OCI-LY1 (cell line): ENCODE measurements around the gene DEAF1.

Experiments
- CTCF ChIP-seq: fragments of 200-600 bp; sonication (generic), shearing (Covaris generic); IDR thresholded peaks from 2 replicates; pipeline ENCODE4 v1.5.1; 2017; ENCODE audit warnings: mild to moderate bottlenecking, antibody characterized with exemption, low read length, moderate library complexity, mixed read lengths
- EZH2 ChIP-seq: fragments of 200-600 bp; sonication (generic), shearing (Covaris generic); IDR thresholded peaks from 2 replicates; pipeline ENCODE4 v1.8.0; 2017; ENCODE audit warnings: borderline replicate concordance, mixed run types, mild to moderate bottlenecking, antibody characterized with exemption, low read length, moderate library complexity, mixed read lengths

DNA sequence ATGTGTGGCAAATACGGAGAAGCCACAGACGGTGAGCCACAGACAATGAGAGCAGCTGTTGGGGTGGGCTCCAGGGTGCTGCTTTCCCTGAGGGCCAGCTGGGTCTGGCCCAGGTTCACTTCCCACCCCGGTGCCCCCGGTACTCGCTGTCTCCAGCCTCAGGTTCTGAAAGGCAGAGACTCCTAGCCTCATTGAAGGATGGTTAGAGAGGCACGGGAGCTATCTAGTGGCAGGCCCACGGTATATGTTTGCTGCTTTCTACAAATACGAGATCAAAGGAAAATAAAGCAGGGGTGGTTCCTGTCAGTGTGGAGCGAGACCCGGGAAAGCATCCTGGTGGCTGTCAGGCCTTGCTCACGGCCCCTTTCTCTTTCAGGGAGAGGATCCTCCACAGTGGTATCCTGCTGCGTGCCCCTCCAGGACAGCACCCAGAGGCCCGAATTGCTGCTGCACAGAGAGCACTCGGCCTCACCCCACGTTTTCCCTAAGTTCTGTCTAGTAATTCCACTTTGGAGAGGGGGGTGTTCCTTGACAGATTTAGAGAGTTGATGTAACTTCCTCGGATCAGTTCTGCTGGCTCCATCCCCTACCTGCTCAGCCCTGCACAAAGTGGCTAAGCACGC, 3.6 kb upstream of the DEAF1 start:
- no peak for TF ChIP-seq EZH2
- no peak for TF ChIP-seq CTCF
